CD4-positive, alpha-beta T cell treated with Interleukin-17A for 1 hour (primary cell): ENCODE measurements around the gene CNTNAP1.
A peak's percentile ranks its signal among the peaks of the same experiment; 100 is the strongest.
"Not testable (repeated sequence)": the region's sequence is repeated elsewhere in the genome, so short reads cannot be mapped to it uniquely, and the experiment has no call there.

Experiments
- DNase-seq: peaks from one replicate; pipeline ENCODE4 v3.0.0-alpha.2; 2020

CNTNAP1 gene

DNA sequence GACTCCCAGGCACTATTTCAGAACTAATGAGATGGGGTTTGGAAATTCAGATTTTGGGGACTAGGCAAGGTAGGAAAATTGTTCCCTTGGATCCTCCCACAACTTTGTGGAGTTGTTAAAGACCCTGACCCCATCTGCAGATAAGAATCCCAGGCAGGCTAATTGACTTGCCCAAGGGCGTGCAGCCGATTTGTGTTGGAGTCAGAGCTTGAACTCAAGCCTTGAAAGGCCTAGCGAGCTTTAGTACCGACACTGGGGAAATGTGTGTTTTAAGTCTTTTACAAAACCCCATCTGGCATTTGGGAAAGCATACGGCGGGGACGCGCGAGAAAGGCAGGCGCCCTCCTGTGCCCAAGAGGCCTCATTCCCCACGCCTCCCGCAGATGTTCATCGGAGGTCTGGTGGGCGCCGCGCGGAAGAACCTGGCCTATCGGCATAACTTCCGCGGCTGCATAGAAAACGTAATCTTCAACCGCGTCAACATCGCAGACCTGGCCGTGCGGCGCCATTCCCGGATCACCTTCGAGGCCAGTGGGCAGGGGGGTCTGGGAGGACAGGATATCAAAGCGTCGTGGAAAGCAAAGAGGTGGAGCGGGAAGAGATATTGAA lies 4.3 kb downstream of the CNTNAP1 start:
- no peak for DNase-seq

DNA sequence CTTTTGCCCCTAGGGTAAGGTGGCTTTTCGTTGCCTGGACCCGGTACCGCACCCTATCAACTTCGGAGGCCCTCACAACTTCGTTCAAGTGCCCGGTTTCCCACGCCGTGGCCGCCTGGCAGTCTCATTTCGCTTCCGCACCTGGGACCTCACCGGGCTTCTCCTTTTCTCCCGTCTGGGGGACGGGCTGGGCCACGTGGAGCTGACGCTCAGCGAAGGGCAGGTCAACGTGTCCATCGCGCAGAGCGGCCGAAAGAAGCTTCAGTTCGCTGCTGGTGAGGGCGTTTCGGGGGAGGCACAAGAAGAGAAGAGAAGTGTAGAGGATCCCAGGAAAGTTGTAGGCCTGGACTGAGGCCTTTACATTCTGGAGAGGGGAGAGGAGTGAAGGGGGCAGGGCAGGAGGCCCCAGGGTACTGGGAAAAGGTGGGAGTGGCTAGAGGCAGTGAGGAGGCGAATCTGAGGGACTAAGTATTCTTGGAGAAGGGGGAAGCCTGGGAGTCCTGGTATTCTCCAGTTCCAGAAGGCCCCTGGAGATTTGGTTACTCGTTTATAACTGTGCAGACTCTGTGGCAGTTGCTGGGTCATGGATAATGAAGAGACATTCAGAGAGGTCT lies 5.5 kb downstream of the CNTNAP1 start:
- no peak for DNase-seq

DNA sequence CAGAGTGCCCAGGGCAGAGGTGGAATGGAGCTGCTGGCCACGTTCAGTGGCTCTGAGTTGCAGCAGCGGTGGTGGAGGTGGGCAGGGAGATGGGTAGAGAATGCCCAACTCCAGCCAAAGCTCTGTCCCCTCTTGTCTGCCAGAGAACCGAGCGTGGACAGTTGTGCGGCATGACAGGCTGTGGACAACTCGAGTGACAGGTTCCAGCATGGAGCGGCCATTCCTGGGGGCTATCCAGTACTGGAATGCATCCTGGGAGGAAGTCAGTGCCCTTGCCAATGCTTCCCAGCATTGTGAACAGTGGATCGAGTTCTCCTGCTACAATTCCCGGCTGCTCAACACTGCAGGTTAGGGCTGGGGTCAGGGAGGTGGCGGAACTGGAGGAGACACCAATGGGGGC lies 8.3 kb downstream of the CNTNAP1 start:
- DNase-seq = no peak

DNA sequence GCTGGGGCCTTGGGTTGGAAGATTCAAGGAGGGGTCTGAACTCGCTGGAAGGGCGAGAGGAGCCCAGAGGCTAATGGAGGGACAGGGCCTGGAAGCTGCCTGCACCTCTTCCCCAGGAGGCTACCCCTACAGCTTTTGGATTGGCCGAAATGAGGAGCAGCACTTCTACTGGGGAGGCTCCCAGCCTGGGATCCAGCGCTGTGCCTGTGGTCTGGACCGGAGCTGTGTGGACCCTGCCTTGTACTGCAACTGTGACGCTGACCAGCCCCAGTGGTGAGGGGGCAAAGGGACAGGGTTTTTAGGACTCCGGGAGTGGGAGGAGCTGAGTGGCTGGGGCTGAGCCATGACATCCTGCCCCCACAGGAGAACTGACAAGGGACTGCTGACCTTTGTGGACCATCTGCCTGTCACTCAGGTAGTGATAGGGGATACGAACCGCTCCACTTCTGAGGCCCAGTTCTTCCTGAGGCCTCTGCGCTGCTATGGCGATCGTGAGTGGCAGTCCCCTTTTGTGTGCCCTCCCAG lies 8.8 kb downstream of the CNTNAP1 start:
- no peak for DNase-seq

DNA sequence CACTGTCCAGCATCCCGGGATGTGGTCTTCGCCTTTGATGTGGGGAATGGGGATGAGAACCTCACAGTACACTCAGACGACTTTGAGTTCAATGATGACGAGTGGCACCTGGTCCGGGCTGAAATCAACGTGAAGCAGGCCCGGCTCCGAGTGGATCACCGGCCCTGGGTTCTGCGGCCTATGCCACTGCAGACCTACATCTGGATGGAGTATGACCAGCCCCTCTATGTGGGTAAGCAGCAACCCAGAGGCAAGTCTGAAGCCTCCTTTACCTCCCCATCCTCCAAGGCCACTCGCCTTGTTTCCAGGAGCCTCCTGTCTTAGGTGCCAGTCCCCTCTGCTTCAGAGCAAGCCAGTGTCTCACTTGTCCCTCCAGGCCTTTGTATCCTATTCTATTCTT lies 10.2 kb downstream of the CNTNAP1 start:
- DNase-seq = no peak

DNA sequence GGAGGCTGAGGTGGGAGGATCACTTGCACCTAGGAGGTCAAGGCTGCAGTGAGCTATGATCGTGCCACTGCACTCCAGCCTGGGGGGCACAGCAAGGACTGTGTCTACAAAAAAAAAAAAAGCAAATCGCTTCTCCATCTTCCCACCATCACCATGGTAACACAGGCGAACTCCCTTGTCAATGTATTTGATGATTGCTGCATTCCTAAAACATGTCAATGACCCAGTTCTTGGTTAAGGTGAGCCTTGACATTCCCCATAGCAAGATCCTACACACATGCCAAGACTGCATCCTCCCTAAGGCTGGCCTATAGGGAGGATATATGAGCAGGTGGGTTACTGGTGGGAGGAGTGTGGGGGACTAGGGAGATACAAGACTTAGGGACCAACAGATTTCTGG lies 12.2 kb downstream of the CNTNAP1 start:
- no peak for DNase-seq

DNA sequence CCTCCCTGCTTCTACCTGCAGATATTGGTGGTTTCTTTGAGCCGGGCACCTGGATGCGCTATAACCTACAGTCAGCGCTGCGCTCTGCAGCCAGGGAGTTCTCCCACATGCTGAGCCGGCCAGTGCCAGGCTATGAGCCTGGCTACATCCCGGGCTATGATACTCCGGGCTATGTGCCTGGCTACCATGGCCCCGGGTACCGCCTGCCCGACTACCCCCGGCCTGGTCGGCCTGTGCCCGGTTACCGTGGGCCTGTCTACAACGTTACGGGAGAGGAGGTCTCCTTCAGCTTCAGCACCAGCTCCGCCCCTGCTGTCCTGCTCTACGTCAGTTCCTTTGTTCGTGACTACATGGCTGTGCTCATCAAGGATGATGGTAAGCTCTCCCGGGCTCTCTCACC lies 13.2 kb downstream of the CNTNAP1 start:
- no peak for DNase-seq

- no peak for DNase-seq
Measured at GRCh38 chr17:42697108-42697811, 14.9 kb downstream of the CNTNAP1 start.

DNA sequence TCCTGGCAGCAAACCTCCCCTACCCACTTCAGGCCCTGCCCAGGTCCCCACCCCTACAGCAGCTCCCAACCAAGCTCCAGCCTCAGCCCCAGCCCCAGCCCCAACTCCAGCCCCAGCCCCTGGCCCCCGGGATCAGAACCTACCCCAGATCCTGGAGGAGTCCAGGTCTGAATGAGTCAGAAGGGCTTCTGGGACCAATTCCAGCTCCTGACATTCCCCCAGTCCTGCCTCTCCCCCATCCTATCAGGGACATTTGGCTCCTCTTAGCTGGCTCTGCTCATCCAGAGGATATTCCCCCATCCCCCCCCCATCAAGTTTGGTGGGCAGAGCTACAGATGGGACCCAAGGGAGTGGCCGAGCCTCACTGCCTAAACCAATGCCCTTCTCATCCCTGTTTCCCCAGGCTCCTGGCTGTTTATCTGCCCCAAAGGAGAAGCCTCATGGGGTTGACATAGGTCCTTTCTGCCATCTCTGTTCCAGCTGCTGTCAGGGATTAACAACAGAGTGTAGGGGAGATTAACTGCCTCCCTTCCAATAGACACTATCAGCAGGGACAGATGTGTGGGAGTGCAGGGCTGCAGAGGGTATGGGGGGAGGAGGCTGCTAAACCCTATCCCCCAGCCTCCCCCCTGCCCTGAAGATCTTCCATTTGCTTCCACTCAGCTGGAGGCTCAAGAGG lies 16.5 kb downstream of the CNTNAP1 start:
- DNase-seq = no peak

DNA sequence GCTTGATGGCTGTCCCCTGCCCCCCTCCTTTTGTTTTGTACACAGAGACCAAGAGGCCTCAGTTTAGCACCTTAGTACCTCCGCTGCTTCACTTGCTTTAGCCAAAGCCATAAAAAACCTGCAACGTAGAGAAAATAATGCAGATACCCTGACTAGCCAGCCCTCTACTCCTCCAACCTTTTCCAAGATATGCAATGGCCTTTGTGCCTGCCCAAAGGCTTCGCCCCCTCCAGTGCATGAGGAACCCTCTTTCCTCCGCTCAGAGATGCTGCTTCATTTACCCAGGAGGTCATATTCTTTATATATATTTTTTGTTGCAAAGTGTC lies 17.0 kb downstream of the CNTNAP1 start:
- no peak for DNase-seq

GRCh38 chr17:42700586-42701289 lies 18.4 kb downstream of the CNTNAP1 start:
- DNase-seq = no peak

GRCh38 chr17:42702446-42702845 lies 20.1 kb downstream of the CNTNAP1 start:
- no peak for DNase-seq

- no peak for DNase-seq
Measured at GRCh38 chr17:42704490-42704836, 22.1 kb downstream of the CNTNAP1 start.

- DNase-seq = no peak
Measured at GRCh38 chr17:42704837-42705494, 22.6 kb downstream of the CNTNAP1 start.

- DNase-seq = peak; percentile 70
Measured at GRCh38 chr17:42706732-42707131, 24.4 kb downstream of the CNTNAP1 start.

GRCh38 chr17:42708588-42708987 lies 26.3 kb downstream of the CNTNAP1 start:
- no peak for DNase-seq

DNA sequence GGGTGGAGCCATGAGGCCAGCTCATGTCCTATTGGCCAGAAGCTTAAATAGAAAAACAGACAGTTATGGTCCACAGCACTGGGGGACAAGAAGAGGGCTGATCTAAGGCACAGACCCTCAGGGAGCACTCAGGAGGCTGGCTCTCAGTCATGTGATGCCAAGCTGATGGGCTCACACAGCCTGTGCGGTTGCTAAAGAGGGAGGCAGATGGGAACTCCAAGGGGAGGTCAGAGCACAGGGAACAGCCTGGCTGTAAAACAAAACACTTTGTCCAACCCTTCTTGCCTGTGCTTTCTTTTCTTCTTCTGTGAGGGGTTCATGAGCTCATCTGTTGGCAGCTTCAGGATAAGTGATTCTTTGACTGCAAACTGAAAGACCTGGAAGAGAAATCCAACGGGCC lies 27.2 kb downstream of the CNTNAP1 start:
- DNase-seq = no peak

DNA sequence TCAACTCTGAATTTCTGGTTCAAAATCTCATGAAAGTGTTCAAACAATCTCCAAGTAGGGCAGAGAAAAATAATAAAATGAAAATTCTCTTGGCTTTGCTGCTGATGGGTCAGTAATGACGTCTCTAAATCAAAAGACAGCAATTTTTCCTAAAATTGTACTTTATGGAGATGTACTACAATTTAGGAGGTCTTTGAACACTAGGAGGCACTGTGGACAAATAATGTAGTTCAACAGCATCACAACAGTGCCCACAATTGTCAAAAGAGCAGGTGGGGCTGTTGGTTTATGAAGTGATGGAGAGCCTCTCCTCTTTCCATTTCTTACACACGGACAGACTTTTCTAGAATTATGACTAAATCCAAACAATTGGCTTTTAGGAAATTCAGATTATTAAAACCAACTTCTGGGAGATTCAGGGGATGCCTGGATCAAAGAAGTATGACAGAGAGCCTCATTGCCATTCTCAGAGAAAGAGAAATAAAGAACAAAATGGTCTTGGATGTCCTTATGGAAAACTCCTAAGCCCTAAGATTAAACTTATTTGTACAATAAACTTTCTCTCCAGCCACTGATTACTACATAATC lies 38.8 kb downstream of the CNTNAP1 start:
- DNase-seq = peak; percentile 76

DNA sequence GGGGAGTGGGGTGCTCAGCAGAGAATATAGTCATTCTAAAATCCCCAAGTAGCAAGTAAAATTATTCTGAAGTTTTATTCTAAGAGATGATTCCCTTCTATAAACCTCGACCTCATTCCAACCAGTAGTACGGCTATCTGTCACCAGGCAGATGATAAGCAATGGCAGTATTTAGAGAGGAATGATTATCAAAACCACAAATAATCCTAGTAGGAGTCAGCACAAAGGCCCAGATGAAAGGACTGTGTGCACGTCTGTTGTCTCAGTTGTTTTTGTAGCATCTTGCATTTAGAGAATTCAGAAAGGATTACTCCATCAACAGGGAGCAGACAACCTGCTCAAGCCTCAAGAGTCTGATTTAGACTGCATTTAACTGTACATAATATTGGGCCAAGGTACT lies 41.3 kb downstream of the CNTNAP1 start:
- DNase-seq = no peak

GRCh38 chr17:42725143-42725542 lies 42.8 kb downstream of the CNTNAP1 start:
- no peak for DNase-seq

DNA sequence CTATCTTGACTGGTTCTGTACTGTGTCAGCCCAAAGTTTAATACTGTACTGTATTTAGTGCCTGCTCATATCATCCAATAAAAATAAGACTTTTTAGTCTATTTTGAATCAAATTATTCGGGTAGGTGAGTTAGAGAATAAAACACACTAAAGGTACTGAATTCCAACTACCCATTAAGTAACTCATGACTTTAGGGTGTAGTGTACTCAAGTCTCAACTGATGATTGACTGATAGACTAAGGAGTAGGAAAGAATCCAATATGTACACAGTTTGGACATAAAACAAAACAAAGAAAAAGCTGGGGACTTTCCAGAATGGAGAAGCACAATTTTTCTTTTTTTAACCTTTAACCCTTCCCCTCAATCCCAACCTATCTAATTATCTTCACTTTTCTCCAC lies 58.4 kb downstream of the CNTNAP1 start:
- DNase-seq = no peak

GRCh38 chr17:42742916-42743315 lies 60.6 kb downstream of the CNTNAP1 start:
- not testable (repeated sequence) for DNase-seq
